ENCODE results near the gene LYPD6B. TPM values are rescaled to one million over a fixed set of nuclear protein-coding genes. Genes with fewer than 3 reads are reported as not detected.
A peak's percentile ranks its signal among the peaks of the same experiment; 100 is the strongest.

The LYPD6B gene
- total RNA-seq, 8 experiments from 2014 or later, result 0.46 to 2.1 (median 0.90) TPM; not detected in 2

- WGBS, 10 experiments, result 0 to 56% (median 31%) methylated on average over 1 to 4 of the region's 5 CpGs
- peak in 2 of 8 experiments; percentile 29 to 41 for ATAC-seq (replicated peaks in 6 of 8)
- H3K4me3 ChIP-seq, result no peak overlapping the region
- H3K4me1 ChIP-seq (replicated peaks in 1 of 2), result peaks cover 0 to 6% of the 10 kb centered on the region in 2 donors
- in situ Hi-C loops (cut with MboI; ENCODE audit: low pct_unique_long_range_greater_than_20kb in 2 of 9, low sequenced_read_pairs in 9 of 9, unreplicated experiment in 9 of 9), result no loop called here
- no peak overlapping the region for H3K27ac ChIP-seq
These were observed 128.7 kb downstream of the LYPD6B start for GRCh38 chr2:149167001-149167780.

- WGBS, 10 experiments, result 26 to 97% (median 76%) methylated on average over 3 to 4 of the region's 4 CpGs; no CpG with 5 or more reads in 2 of the 10 experiments
- ATAC-seq (replicated peaks in 6 of 8), result peak in 1 of 8 experiments; percentile 45
These were observed 129.4 kb downstream of the LYPD6B start for GRCh38 chr2:149167941-149168340.

GRCh38 chr2:149169656-149170055 lies 131.2 kb downstream of the LYPD6B start:
- in situ Hi-C loops (cut with MboI; ENCODE audit: low pct_unique_long_range_greater_than_20kb in 2 of 9, low sequenced_read_pairs in 9 of 9, unreplicated experiment in 9 of 9), result no loop called here
- peak in 6 of 8 experiments; percentile 43 to 77 (median 58) for ATAC-seq (replicated peaks in 6 of 8)
- Histone ChIP-seq H3K4me3 (no peak overlapping the region), H3K27ac (no peak overlapping the region), H3K4me1 (replicated peaks in 1 of 2) (peaks cover 0 to 6% of the 10 kb centered on the region in 2 donors)
- WGBS, 10 experiments, result 60 to 100% (median 84%) methylated on average over 1 to 4 of the region's 4 CpGs; no CpG with 5 or more reads in 2 of the 10 experiments

More at GRCh38 chr2:149167941-149168340, 129.4 kb downstream of the LYPD6B start:
- H3K4me1 ChIP-seq (replicated peaks in 1 of 2), result peaks cover 0 to 6% of the 10 kb centered on the region in 2 donors
- no peak overlapping the region for H3K27ac ChIP-seq
- no peak overlapping the region for H3K4me3 ChIP-seq
- in situ Hi-C loops (cut with MboI; ENCODE audit: low pct_unique_long_range_greater_than_20kb in 2 of 9, low sequenced_read_pairs in 9 of 9, unreplicated experiment in 9 of 9), result no loop called here

- 30 to 86% (median 75%) methylated on average over 1 of the region's 1 CpG; no CpG with 5 or more reads in 4 of the 10 experiments for WGBS, 10 experiments
- H3K27ac ChIP-seq, result no peak overlapping the region
- no peak overlapping the region for H3K4me3 ChIP-seq
- peak in 3 of 8 experiments; percentile 5 to 53 (median 36) for ATAC-seq (replicated peaks in 6 of 8)
- peaks cover 0 to 6% of the 10 kb centered on the region in 2 donors for H3K4me1 ChIP-seq (replicated peaks in 1 of 2)
- in situ Hi-C loops (cut with MboI; ENCODE audit: low pct_unique_long_range_greater_than_20kb in 2 of 9, low sequenced_read_pairs in 9 of 9, unreplicated experiment in 9 of 9), result no loop called here
These were observed 131.7 kb downstream of the LYPD6B start for GRCh38 chr2:149170156-149170555.

GRCh38 chr2:149170911-149171310 lies 132.4 kb downstream of the LYPD6B start:
- in situ Hi-C loops (cut with MboI; ENCODE audit: low pct_unique_long_range_greater_than_20kb in 2 of 9, low sequenced_read_pairs in 9 of 9, unreplicated experiment in 9 of 9), result no loop called here
- no peak for ATAC-seq (replicated peaks in 6 of 8)
- 20 to 100% (median 94%) methylated on average over 1 to 3 of the region's 3 CpGs; no CpG with 5 or more reads in 3 of the 10 experiments for WGBS, 10 experiments
- Histone ChIP-seq H3K27ac (no peak overlapping the region), H3K4me1 (replicated peaks in 1 of 2) (peaks cover 0 to 6% of the 10 kb centered on the region in 2 donors), H3K4me3 (no peak overlapping the region)

- ATAC-seq (replicated peaks in 6 of 8), result no peak
- in situ Hi-C loops (cut with MboI; ENCODE audit: low pct_unique_long_range_greater_than_20kb in 2 of 9, low sequenced_read_pairs in 9 of 9, unreplicated experiment in 9 of 9), result no loop called here
- WGBS, 10 experiments, result 48 to 100% (median 91%) methylated on average over 1 to 3 of the region's 3 CpGs
- peaks cover 0 to under 1% of the 10 kb centered on the region in 2 donors for H3K4me1 ChIP-seq (replicated peaks in 1 of 2)
- H3K4me3 ChIP-seq, result no peak overlapping the region
- H3K27ac ChIP-seq, result no peak overlapping the region
These were observed 134.7 kb downstream of the LYPD6B start for GRCh38 chr2:149173220-149173619.

- 80 to 100% (median 98%) methylated on average over 1 to 2 of the region's 2 CpGs; no CpG with 5 or more reads in 6 of the 10 experiments for WGBS, 10 experiments
- no peak for ATAC-seq (replicated peaks in 6 of 8)
These were observed 137.5 kb downstream of the LYPD6B start for GRCh38 chr2:149175956-149176355.

GRCh38 chr2:149178612-149179011 lies 140.1 kb downstream of the LYPD6B start:
- ATAC-seq (replicated peaks in 6 of 8), result peak in 5 of 8 experiments; percentile 38 to 70 (median 66)

More at GRCh38 chr2:149175956-149176355, 137.5 kb downstream of the LYPD6B start:
- Histone ChIP-seq H3K27ac (no peak overlapping the region), H3K4me1 (replicated peaks in 1 of 2) (peaks cover 0 to 22% of the 10 kb centered on the region in 2 donors), H3K4me3 (no peak overlapping the region)
- in situ Hi-C loops (cut with MboI; ENCODE audit: low pct_unique_long_range_greater_than_20kb in 2 of 9, low sequenced_read_pairs in 9 of 9, unreplicated experiment in 9 of 9), result no loop called here

GRCh38 chr2:149180226-149180875 lies 141.9 kb downstream of the LYPD6B start:
- 0 to 90% (median 57%) methylated on average over 1 to 5 of the region's 9 CpGs; no CpG with 5 or more reads in 2 of the 10 experiments for WGBS, 10 experiments
- ATAC-seq (replicated peaks in 6 of 8), result no peak
- peaks cover 0 to 22% of the 10 kb centered on the region in 2 donors for H3K4me1 ChIP-seq (replicated peaks in 1 of 2)

More at GRCh38 chr2:149178612-149179011, 140.1 kb downstream of the LYPD6B start:
- WGBS, 10 experiments, result 78 to 100% (median 89%) methylated on average over 1 to 5 of the region's 5 CpGs
- Histone ChIP-seq H3K4me1 (replicated peaks in 1 of 2) (peaks cover 0 to 22% of the 10 kb centered on the region in 2 donors), H3K27ac (no peak overlapping the region), H3K4me3 (no peak overlapping the region)
- in situ Hi-C loops (cut with MboI; ENCODE audit: low pct_unique_long_range_greater_than_20kb in 2 of 9, low sequenced_read_pairs in 9 of 9, unreplicated experiment in 9 of 9), result no loop called here

GRCh38 chr2:149183187-149183586 lies 144.7 kb downstream of the LYPD6B start:
- H3K4me1 ChIP-seq (replicated peaks in 1 of 2), result peaks cover 0 to 21% of the 10 kb centered on the region in 2 donors
- H3K4me3 ChIP-seq, result no peak overlapping the region
- WGBS, 10 experiments, result 43 to 100% (median 100%) methylated on average over 1 of the region's 1 CpG; no CpG with 5 or more reads in 3 of the 10 experiments
- no peak overlapping the region for H3K27ac ChIP-seq
- in situ Hi-C loops (cut with MboI; ENCODE audit: low pct_unique_long_range_greater_than_20kb in 2 of 9, low sequenced_read_pairs in 9 of 9, unreplicated experiment in 9 of 9), result no loop called here
- no peak for ATAC-seq (replicated peaks in 6 of 8)

More at GRCh38 chr2:149180226-149180875, 141.9 kb downstream of the LYPD6B start:
- Histone ChIP-seq H3K4me3 (no peak overlapping the region), H3K27ac (no peak overlapping the region)
- in situ Hi-C loops (cut with MboI; ENCODE audit: low pct_unique_long_range_greater_than_20kb in 2 of 9, low sequenced_read_pairs in 9 of 9, unreplicated experiment in 9 of 9), result no loop called here

GRCh38 chr2:149184991-149185390 lies 146.5 kb downstream of the LYPD6B start:
- in situ Hi-C loops (cut with MboI; ENCODE audit: low pct_unique_long_range_greater_than_20kb in 2 of 9, low sequenced_read_pairs in 9 of 9, unreplicated experiment in 9 of 9), result no loop called here
- ATAC-seq (replicated peaks in 6 of 8), result no peak
- no peak overlapping the region for H3K4me3 ChIP-seq
- H3K4me1 ChIP-seq (replicated peaks in 1 of 2), result peaks cover 0 to 3% of the 10 kb centered on the region in 2 donors
- H3K27ac ChIP-seq, result no peak overlapping the region
- 60 to 100% (median 86%) methylated on average over 1 to 2 of the region's 2 CpGs; no CpG with 5 or more reads in 1 of the 10 experiments for WGBS, 10 experiments

- no peak for ATAC-seq (replicated peaks in 6 of 8)
- 81 to 100% (median 91%) methylated on average over 1 to 5 of the region's 5 CpGs; no CpG with 5 or more reads in 1 of the 10 experiments for WGBS, 10 experiments
- H3K27ac ChIP-seq, result no peak overlapping the region
- no peak overlapping the region for H3K4me3 ChIP-seq
- H3K4me1 ChIP-seq (replicated peaks in 1 of 2), result no peaks in the 10 kb centered on the region
- in situ Hi-C loops (cut with MboI; ENCODE audit: low pct_unique_long_range_greater_than_20kb in 2 of 9, low sequenced_read_pairs in 9 of 9, unreplicated experiment in 9 of 9), result no loop called here
These were observed 147.5 kb downstream of the LYPD6B start for GRCh38 chr2:149185942-149186490.

- peak in 2 of 8 experiments; percentile 24 to 54 for ATAC-seq (replicated peaks in 6 of 8)
- in situ Hi-C loops (cut with MboI; ENCODE audit: low pct_unique_long_range_greater_than_20kb in 2 of 9, low sequenced_read_pairs in 9 of 9, unreplicated experiment in 9 of 9), result no loop called here
- H3K4me3 ChIP-seq, result no peak overlapping the region
- H3K4me1 ChIP-seq (replicated peaks in 1 of 2), result no peaks in the 10 kb centered on the region
- H3K27ac ChIP-seq, result no peak overlapping the region
These were observed 148.6 kb downstream of the LYPD6B start for GRCh38 chr2:149187057-149187456.
